Lung (tissue), 12 donors: Measurements from ENCODE around the gene STX1B. TPM values are rescaled to one million over a fixed set of nuclear protein-coding genes. Genes with fewer than 3 reads are reported as not detected.

Source experiments
- ATAC-seq: fragments of 200-7000 bp; cut with Tn5 transposase; one replicate; pipeline ENCODE4 v1.9.1; 2020; ENCODE audit warnings: moderate number of reproducible peaks; ENCODE audit not compliant: insufficient read depth, low FRiP score
- DNase-seq, 3 donors: peaks; one replicate each; pipeline ENCODE4 v3.0.0-alpha.2; 2013 to 2017
- H3K27ac ChIP-seq, 2 donors: one replicate each; pipeline ENCODE4 v1.5.1; 2013; ENCODE audit warnings: mild to moderate bottlenecking in 2 of 2, moderate library complexity in 2 of 2, control low read depth in 1 of 2, inconsistent platforms in 1 of 2, low read depth in 1 of 2, low read length in 1 of 2
- H3K27me3 ChIP-seq, 3 donors: one replicate each; pipeline ENCODE4 v1.5.1; 2013; ENCODE audit warnings: low read length in 2 of 3; ENCODE audit not compliant: control insufficient read depth in 3 of 3, insufficient read depth in 3 of 3
- H3K36me3 ChIP-seq, 4 donors: one replicate each; pipeline ENCODE4 v1.5.1; 2013; ENCODE audit warnings: low read length in 4 of 4, mild to moderate bottlenecking in 1 of 4, moderate library complexity in 1 of 4; ENCODE audit not compliant: control insufficient read depth in 4 of 4, insufficient read depth in 4 of 4
- H3K4me1 ChIP-seq, 5 donors: one replicate each; pipeline ENCODE4 v1.5.1; 2013; ENCODE audit warnings: low read length in 5 of 5, mild to moderate bottlenecking in 2 of 5, moderate library complexity in 1 of 5; ENCODE audit not compliant: control insufficient read depth in 5 of 5, insufficient read depth in 5 of 5
- H3K4me3 ChIP-seq: one replicate; pipeline ENCODE4 v1.5.1; 2013; ENCODE audit warnings: mild to moderate bottlenecking, control low read depth, moderate library complexity
- H3K9ac ChIP-seq, 2 donors: one replicate each; pipeline ENCODE4 v1.5.1; 2013; ENCODE audit warnings: low read length in 2 of 2, control low read depth in 1 of 2; ENCODE audit not compliant: insufficient read depth in 1 of 2
- H3K9me3 ChIP-seq, 4 donors: one replicate each; pipeline ENCODE4 v1.5.1; 2013; ENCODE audit warnings: low read length in 3 of 4, mild to moderate bottlenecking in 1 of 4, moderate library complexity in 1 of 4; ENCODE audit not compliant: control insufficient read depth in 4 of 4, insufficient read depth in 3 of 4
- WGBS, 2 donors: extraction: QIAGEN DNeasy Blood & Tissue Kit; methylation state at CpG; one replicate each; pipeline ENCODE4 v1.1.7; 2013; 5-methylcytosine and 5-hydroxymethylcytosine counted together
- polyA plus RNA-seq, 2 donors: library from polyadenylated mRNA; stranded (reverse); fragments of 200-250 nt; gene quantifications; one replicate each; pipeline ENCODE4 v1.2.1, GENCODE V29; 2013
- total RNA-seq, 2 donors: library from RNA; depleted of rRNA in 1 of 2; stranded (reverse); fragments of >200 nt in 1 of 2; gene quantifications; one replicate each; pipeline ENCODE4 v1.2.1, GENCODE V29; 2014 to 2021
- TF ChIP-seq, protein P1 (sequence below): IDR thresholded peaks from 2 replicates; pipeline ENCODE4 v1.5.1; 2012; ENCODE audit warnings: mild to moderate bottlenecking; ENCODE audit errors: control extremely low read depth, extremely low read depth
- donor health status: control.
- donor health status: control.
- donor health status: Bipolar disorder and iron deficiency.
- donor health status: healthy.
- donor health status: DM: yes; HTN: yes; CAD: no.

STX1B gene
- total and polyA plus RNA-seq, 4 donors: 0.17 to 0.64 (median 0.41) TPM

DNA sequence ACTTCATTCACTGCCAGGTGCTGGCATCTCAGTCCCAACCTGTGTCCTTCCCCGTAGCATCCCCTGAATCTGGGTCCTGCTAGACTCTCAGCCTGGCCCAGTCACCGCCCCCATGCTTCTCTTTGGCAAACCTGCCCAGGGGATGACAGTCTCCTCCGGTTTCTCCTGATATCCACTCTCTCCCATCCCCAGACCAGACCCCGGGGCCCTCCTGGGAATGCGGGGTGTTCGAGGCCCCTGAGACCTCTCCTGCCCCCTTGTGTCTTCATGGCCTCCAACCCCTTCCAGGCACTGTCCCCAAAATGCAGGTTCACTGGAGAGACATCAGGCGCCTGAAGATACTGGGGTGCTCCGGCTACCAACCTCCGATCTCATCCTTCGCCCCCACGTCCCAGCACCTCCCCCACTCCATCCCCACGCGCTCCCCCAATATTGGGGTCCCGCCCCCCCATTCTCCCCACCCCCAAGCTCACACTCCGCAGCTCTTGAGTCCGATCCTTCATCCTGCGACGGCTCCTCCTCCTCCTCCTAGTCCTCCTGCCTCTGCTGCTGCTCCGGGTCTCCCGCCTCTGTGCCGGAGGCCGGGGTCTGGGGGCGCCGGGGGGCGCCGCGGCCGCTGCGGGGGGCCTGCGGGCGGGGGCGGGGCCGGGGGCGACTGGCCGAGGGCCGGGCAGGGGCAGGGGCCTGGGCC is 399 bp downstream of the STX1B start:
- WGBS, 2 donors: 10 to 11% methylated on average over 34 to 36 of the region's 36 CpGs
- no peak for ATAC-seq
- Histone ChIP-seq H3K4me3 (no peak overlapping the region), H3K36me3 (no peaks in the 10 kb centered on the region), H3K9me3 (peaks cover 0 to 1% (median 0%) of the 10 kb centered on the region in 4 donors), H3K27ac (no peak overlapping the region), H3K27me3 (peaks cover 0 to 44% (median 18%) of the 10 kb centered on the region in 3 donors), H3K4me1 (no peaks in the 10 kb centered on the region), H3K9ac (no peak overlapping the region)
- TF ChIP-seq, protein P1, sequence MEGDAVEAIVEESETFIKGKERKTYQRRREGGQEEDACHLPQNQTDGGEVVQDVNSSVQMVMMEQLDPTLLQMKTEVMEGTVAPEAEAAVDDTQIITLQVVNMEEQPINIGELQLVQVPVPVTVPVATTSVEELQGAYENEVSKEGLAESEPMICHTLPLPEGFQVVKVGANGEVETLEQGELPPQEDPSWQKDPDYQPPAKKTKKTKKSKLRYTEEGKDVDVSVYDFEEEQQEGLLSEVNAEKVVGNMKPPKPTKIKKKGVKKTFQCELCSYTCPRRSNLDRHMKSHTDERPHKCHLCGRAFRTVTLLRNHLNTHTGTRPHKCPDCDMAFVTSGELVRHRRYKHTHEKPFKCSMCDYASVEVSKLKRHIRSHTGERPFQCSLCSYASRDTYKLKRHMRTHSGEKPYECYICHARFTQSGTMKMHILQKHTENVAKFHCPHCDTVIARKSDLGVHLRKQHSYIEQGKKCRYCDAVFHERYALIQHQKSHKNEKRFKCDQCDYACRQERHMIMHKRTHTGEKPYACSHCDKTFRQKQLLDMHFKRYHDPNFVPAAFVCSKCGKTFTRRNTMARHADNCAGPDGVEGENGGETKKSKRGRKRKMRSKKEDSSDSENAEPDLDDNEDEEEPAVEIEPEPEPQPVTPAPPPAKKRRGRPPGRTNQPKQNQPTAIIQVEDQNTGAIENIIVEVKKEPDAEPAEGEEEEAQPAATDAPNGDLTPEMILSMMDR: no peak
- DNase-seq: no peak

- no peak for ATAC-seq
- H3K27me3 ChIP-seq: peaks cover 0 to 44% (median 18%) of the 10 kb centered on the region in 3 donors
Measured at GRCh38 chr16:31009120-31009519, 1.3 kb downstream of the STX1B start.

GRCh38 chr16:31008551-31008950 is 1.9 kb downstream of the STX1B start:
- ATAC-seq (no peak), DNase-seq (no peak)
- TF ChIP-seq, protein P1: no peak
- peaks cover 0 to 1% (median 0%) of the 10 kb centered on the region in 4 donors for H3K9me3 ChIP-seq
- no peak overlapping the region for H3K4me3 ChIP-seq
- WGBS, 2 donors: 87 to 92% methylated on average over 5 of the region's 5 CpGs
- no peak overlapping the region for H3K9ac ChIP-seq
- peaks cover 0 to 44% (median 18%) of the 10 kb centered on the region in 3 donors for H3K27me3 ChIP-seq
- no peak overlapping the region for H3K27ac ChIP-seq
- H3K36me3 ChIP-seq: no peaks in the 10 kb centered on the region
- H3K4me1 ChIP-seq: no peaks in the 10 kb centered on the region

More at GRCh38 chr16:31009120-31009519, 1.3 kb downstream of the STX1B start:
- TF ChIP-seq, protein P1: no peak
- 73 to 83% methylated on average over 7 of the region's 7 CpGs for WGBS, 2 donors
- Histone ChIP-seq H3K4me3 (no peak overlapping the region), H3K4me1 (no peaks in the 10 kb centered on the region), H3K36me3 (no peaks in the 10 kb centered on the region), H3K9ac (no peak overlapping the region), H3K9me3 (peaks cover 0 to 1% (median 0%) of the 10 kb centered on the region in 4 donors), H3K27ac (no peak overlapping the region)
- DNase-seq: no peak

DNA sequence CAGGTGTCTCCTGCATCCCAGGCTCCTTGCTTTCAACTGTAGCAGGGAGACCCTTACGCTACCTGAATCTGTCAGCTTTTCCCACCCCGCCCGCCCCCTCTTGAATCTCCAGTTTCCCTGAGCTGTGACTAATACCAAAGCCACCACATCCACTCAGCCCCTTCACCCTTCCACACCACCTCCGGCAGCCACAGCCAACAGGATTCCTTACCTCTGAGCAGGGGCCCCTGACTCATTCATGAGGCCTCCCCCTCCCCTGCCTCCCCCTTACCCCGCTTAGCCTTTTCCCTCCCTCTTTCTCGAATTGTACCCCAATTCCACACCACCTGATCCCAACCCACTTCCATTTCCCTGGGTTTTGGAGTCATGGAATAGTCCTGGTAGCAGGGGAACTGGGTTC is 2.3 kb downstream of the STX1B start:
- H3K36me3 ChIP-seq: no peaks in the 10 kb centered on the region
- H3K4me3 ChIP-seq: no peak overlapping the region
- WGBS, 2 donors: 62 to 75% methylated on average over 6 of the region's 6 CpGs
- no peak overlapping the region for H3K27ac ChIP-seq
- DNase-seq (no peak), ATAC-seq (no peak)
- no peak overlapping the region for H3K9ac ChIP-seq
- peaks cover 0 to 1% (median 0%) of the 10 kb centered on the region in 4 donors for H3K9me3 ChIP-seq
- no peaks in the 10 kb centered on the region for H3K4me1 ChIP-seq
- TF ChIP-seq, protein P1: no peak
- H3K27me3 ChIP-seq: peaks cover 0 to 44% (median 18%) of the 10 kb centered on the region in 3 donors
